ENCODE data around the gene SPSB4.

Gene SPSB4

GRCh38 chr3:141051443-141052200 is 475 bp downstream of the SPSB4 start:
- DNase-seq (ENCODE audit: low read depth, low spot score) = no peak
- H3K4me3 ChIP-seq (ENCODE audit: low read length) = peak overlapping the region; percentile 88

- DNase-seq (ENCODE audit: low read depth, low spot score) = no peak
- peak overlapping the region; percentile 88 for H3K4me3 ChIP-seq (ENCODE audit: low read length)
Observed at GRCh38 chr3:141052201-141053069, 1.3 kb downstream of the SPSB4 start.

GRCh38 chr3:141055136-141055535 is 4.0 kb downstream of the SPSB4 start:
- DNase-seq (ENCODE audit: low read depth, low spot score) = no peak
- no peak overlapping the region for H3K4me3 ChIP-seq (ENCODE audit: low read length)

- no peak overlapping the region for H3K4me3 ChIP-seq (ENCODE audit: low read length)
- no peak for DNase-seq (ENCODE audit: low read depth, low spot score)
Observed at GRCh38 chr3:141055536-141056445, 4.6 kb downstream of the SPSB4 start.

- H3K4me3 ChIP-seq (ENCODE audit: low read length) = no peak overlapping the region
- DNase-seq (ENCODE audit: low read depth, low spot score) = no peak
Observed at GRCh38 chr3:141056751-141057171, 5.6 kb downstream of the SPSB4 start.

- no peak for DNase-seq (ENCODE audit: low read depth, low spot score)
- no peak overlapping the region for H3K4me3 ChIP-seq (ENCODE audit: low read length)
Observed at GRCh38 chr3:141057436-141057835, 6.3 kb downstream of the SPSB4 start.

- H3K4me3 ChIP-seq (ENCODE audit: low read length) = no peak overlapping the region
Observed at GRCh38 chr3:141057946-141058800, 7.0 kb downstream of the SPSB4 start.

GRCh38 chr3:141058996-141059395 is 7.8 kb downstream of the SPSB4 start:
- H3K4me3 ChIP-seq (ENCODE audit: low read length) = no peak overlapping the region
- DNase-seq (ENCODE audit: low read depth, low spot score) = no peak

More at GRCh38 chr3:141057946-141058800, 7.0 kb downstream of the SPSB4 start:
- DNase-seq (ENCODE audit: low read depth, low spot score) = no peak

GRCh38 chr3:141059816-141060215 is 8.7 kb downstream of the SPSB4 start:
- no peak overlapping the region for H3K4me3 ChIP-seq (ENCODE audit: low read length)
- DNase-seq (ENCODE audit: low read depth, low spot score) = no peak

- no peak overlapping the region for H3K4me3 ChIP-seq (ENCODE audit: low read length)
- DNase-seq (ENCODE audit: low read depth, low spot score) = peak; percentile 29
Observed at GRCh38 chr3:141060327-141060726, 9.2 kb downstream of the SPSB4 start.

GRCh38 chr3:141063831-141064230 is 12.7 kb downstream of the SPSB4 start:
- peak; percentile 87 for DNase-seq (ENCODE audit: low read depth, low spot score)
- H3K4me3 ChIP-seq (ENCODE audit: low read length) = peak overlapping the region; percentile 32

GRCh38 chr3:141064255-141064926 is 13.2 kb downstream of the SPSB4 start:
- no peak overlapping the region for H3K4me3 ChIP-seq (ENCODE audit: low read length)
- no peak for DNase-seq (ENCODE audit: low read depth, low spot score)

GRCh38 chr3:141065258-141065657 is 14.1 kb downstream of the SPSB4 start:
- no peak overlapping the region for H3K4me3 ChIP-seq (ENCODE audit: low read length)
- no peak for DNase-seq (ENCODE audit: low read depth, low spot score)

- no peak for DNase-seq (ENCODE audit: low read depth, low spot score)
- no peak overlapping the region for H3K4me3 ChIP-seq (ENCODE audit: low read length)
Observed at GRCh38 chr3:141065841-141066805, 15.0 kb downstream of the SPSB4 start.

- DNase-seq (ENCODE audit: low read depth, low spot score) = no peak
- H3K4me3 ChIP-seq (ENCODE audit: low read length) = no peak overlapping the region
Observed at GRCh38 chr3:141067206-141067974, 16.2 kb downstream of the SPSB4 start.

GRCh38 chr3:141070229-141070628 is 19.1 kb downstream of the SPSB4 start:
- H3K4me3 ChIP-seq (ENCODE audit: low read length) = no peak overlapping the region
- DNase-seq (ENCODE audit: low read depth, low spot score) = no peak

All from Jurkat, Clone E6-1 (cell line).